ENCODE results near the gene CXorf49.
"Not testable (repeated sequence)": the region's sequence is repeated elsewhere in the genome, so short reads cannot be mapped to it uniquely, and the experiment has no call there.

CXorf49 gene

GRCh38 chrX:71718185-71718584, at the start of gene CXorf49:
CXorf49 (minus strand) TSS chrX:71718285; CDS start chrX:71718151, 134 bp downstream.
- DNase-seq: not testable (repeated sequence)

DNA sequence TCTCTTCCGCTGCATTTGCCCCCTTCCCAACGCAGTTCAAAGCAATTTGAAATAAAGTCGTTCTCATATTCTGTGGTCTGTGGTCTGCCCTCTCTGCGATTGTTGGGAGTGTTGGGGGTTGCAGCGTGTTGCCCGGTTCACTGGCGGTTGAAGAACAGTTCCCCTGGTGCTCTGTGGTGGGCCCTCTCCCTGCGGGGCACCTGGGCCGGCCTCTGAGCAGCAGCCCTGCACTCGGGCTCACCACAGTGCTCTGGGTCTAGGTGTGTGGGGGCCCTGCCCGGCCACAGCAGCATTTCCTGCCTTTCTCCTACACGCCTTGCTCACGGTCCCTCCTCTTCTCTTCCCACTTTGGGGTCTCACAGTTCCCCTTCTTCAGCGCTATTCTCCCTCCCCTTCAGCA, 49.0 kb upstream of the CXorf49 start:
- DNase-seq: not testable (repeated sequence)

DNA sequence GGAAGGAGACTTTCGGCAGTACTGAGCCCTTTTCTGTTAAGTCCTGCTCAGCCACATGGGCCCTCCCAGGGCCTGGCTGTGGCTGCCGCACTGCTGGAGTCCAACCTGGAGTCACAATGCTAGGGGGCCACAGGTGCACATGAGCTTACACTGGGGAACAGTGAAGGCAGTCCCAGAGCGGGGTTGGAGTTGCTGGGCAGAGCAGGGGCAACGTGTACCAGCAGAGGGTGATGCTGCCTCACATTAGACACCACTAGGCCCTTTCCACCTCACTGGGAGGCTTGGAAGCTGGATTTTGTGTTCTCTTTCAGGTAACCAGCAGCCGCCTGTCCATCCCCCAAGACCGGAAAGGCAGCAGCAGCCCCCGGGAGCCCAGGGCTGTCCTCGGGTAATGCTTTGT, 47.5 kb upstream of the CXorf49 start:
- DNase-seq: not testable (repeated sequence)

GRCh38 chrX:71764832-71765231, 46.7 kb upstream of the CXorf49 start:
- not testable (repeated sequence) for DNase-seq

DNA sequence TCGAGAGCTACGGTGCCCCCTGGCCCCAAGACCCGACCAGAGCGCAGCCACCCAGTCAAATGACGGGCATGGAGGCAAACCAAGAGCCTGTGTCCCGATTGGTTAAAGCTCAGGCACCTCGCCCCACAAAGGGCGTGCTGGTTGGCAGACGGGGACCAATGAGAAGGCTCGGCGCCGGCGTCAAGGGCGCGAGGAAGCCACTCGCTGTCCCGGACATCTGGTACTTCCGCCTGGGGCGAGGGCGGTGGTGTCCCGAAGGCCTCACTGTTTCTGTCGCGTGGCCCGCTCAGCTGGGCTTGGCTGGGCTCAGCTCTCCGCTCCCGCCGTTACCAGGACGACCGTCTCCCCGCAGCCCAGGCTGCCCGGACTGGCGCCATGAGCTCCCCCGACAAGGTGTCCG, 45.0 kb upstream of the CXorf49 start, which contains the start of gene CXorf49B:
TSS of gene CXorf49B (plus strand) at position 301 of the 400 bp plus-strand sequence. CDS start at position 376, 75 bp downstream.
- not testable (repeated sequence) for DNase-seq

- not testable (repeated sequence) for DNase-seq
These were observed 42.7 kb upstream of the CXorf49 start for GRCh38 chrX:71760688-71761281.

- DNase-seq: not testable (repeated sequence)
These were observed 2.3 kb upstream of the CXorf49 start for GRCh38 chrX:71720289-71720886.

- DNase-seq: not testable (repeated sequence)
These were observed 1.1 kb upstream of the CXorf49 start for GRCh38 chrX:71719195-71719594.

DNA sequence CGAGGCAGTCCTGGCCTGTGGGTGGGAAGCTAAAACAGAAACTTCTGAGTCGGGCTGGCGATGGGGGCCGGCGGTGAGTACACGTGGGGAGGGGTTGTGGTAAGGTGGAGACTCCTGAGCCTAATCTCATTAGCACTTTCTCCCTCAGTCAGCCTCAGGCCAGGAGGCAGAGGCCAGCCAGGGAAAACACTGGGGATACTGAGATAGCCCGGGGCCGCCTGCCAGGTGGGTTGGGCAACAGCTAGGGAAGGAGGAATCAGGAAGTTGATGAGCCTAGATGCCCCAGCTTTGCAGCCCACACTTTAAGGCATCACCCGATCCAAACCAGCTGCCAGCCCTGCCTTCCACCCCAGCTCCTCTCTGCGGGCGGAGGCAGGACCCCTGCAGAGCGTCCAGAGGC, 1.8 kb downstream of the CXorf49 start:
- DNase-seq: not testable (repeated sequence)

GRCh38 chrX:71715551-71715950, 2.5 kb downstream of the CXorf49 start:
- not testable (repeated sequence) for DNase-seq

GRCh38 chrX:71714064-71714463, 4.0 kb downstream of the CXorf49 start:
- not testable (repeated sequence) for DNase-seq

DNA sequence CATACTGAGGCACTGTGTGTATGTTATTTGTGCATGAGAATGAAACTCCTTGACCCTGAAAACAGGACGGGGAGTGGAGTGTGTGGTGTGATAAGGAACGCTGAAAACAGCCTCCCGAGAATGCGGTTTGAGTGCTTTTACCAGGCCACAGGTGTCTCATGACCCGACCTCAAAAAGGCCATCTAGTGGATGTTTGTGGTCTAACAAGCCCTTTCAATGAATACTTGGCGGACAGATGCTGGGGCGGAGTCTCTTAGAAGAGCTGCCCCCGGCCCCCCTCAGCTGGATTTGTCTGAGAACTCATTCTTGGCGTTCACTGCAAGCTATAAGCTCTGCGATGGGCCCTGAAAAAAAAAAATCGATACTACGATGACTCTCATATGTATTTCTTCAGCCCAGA, 15.2 kb downstream of the CXorf49 start:
- DNase-seq: not testable (repeated sequence)

- DNase-seq: not testable (repeated sequence)
These were observed 19.1 kb downstream of the CXorf49 start for GRCh38 chrX:71699023-71699344.

DNA sequence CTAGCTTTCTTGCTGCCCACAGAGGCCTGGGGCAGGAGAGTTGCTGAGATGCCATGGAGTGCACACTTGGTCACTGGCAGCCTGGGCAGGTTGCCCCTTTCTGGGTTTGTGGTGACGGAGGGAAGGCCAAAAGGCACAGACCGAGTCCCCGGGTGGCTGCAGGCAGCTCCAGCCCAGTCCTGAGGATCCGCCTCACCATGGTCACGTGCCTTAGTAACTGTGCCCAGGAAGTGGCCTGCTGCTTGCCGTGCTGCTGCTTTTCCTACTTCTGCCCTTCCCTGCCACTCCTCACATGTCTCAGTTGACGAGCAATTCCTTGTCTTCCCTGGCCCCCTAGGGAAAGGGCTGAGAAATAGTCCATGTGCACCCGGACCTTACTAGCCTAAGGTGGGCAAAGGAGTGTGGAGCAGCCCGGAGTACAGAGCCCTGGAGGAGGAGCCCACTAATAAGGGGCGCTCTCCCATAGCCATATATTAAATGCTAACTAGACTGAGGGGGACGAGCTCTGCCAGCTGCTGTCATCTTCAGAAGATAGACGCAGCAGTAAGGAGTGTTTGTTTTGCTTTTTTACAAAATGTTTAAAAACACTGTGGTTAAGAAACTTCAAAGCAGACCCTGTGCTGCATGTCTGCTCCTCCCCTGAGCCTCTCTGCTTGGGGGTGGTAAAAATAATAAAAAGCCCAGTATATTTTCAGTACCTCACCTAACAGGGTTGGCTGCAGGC, 19.6 kb downstream of the CXorf49 start:
- not testable (repeated sequence) for DNase-seq

DNA sequence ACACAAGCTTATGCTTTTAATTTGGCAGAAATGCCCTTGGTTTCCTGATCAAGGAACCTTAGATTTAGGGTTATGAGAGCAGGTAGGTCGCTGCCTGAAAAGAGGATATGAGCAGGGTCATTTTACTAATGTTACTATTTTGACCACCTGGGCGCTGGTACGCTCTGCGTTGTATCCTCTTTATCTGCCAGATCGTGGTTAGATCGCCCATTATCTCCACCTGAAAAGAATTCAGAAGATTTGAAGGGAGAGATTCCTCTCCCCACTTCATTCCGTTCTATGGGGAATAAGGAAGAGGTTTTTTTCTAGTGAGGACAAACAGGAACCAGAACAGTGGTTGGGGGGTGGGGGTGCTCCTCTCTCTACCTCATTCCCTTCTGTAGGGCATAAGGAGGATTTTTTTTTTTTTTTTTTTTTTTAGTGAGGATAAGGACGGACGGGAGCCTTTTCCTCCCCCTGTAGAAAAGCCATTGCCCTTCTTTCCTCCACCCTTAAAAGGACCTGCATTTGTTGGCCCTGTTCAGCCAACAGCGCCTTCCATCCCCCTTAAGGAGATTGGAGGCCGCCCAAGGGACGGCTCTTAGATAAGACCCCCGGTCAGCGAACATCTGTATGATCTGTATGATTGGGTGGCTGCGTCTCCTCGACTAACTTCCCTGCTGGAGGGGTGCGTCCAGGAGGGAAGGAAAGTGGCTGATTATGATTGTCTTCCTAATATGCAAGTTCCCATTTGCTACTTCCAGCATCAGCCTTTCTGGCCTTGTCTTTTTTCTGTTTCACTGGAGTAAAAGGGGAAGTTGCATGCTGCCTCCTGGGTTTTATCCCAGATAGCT, 20.4 kb downstream of the CXorf49 start:
- not testable (repeated sequence) for DNase-seq

GRCh38 chrX:71696641-71697465, 21.2 kb downstream of the CXorf49 start:
- not testable (repeated sequence) for DNase-seq

DNA sequence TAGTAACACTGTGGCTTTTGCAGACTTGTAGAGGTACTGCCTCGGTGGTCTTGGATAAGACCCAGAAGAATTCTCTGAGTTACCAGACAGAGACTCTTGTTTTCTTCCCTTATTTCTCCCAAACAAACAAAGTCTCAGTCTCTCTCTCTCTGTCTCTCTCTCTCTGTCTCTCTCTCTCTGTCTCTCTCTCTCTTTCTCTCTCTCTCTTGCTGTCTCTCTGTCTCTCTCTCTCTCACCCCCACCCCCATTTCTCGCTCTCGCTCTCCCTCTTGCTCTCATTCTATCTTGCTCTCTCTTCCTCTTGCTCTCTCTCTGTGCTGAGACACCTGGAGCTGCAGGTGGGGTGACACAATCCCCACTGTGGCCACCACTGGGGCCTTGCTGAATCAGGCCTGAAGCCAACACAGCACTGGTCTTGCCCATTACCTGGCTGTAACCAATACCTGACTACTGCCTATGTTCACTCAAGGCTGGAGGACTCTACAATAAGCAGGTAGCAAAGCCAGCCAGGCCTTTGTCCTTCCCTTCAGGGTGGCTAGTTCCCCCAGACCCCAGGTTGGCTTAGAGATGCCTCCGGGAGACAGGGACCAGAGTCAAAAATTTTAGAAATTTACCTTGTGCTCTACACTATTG, 38.4 kb downstream of the CXorf49 start:
- no peak for DNase-seq

DNA sequence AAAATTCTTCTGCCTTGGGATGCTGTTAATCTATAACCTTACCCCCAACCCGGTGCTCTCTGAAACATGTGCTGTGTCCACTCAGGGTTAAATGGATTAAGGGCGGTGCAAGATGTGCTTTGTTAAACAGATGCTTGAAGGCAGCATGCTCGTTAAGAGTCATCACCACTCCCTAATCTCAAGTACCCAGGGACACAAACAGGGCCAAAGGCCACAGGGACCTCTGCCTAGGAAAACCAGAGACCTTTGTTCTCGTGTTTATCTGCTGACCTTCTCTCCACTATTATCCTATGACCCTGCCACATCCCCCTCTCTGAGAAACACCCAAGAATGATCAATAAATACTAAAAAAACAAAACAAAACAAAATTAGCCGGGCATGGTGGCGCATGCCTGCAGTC, 40.9 kb downstream of the CXorf49 start:
- not testable (repeated sequence) for DNase-seq

DNA sequence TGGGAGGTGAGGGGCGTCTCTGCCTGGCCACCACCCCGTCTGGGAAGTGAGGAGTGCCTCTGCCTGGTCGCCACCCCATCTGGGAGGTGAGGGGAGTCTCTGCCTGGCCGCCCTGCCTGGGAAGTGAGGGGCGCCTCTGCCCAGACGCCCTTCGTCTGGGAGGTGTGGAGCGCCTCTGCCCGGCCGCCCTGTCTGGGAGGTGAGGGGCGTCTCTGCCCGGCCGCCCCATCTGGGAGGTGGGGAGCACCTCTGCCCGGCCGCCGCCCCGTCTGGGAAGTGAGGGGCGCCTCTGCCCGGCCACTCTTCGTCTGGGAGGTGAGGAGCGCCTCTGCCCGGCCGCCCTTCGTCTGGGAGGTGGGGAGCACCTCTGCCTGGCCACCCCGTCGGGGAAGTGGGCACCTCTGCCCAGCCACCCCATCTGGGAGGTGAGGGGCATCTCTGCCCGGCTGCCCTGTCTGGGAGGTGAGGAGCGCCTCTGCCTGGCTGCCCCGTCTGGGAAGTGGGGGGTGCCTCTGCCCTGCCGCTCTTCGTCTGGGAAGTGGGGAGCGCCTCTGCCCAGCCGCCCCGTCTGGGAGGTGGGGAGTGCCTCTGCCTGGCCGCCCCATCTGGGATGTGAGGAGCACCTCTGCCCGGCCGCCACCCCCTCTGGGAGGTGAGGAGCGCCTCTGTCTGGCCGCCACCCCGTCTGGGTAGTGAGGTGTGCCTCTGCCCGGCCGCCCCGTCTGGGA, 41.9 kb downstream of the CXorf49 start:
- not testable (repeated sequence) for DNase-seq

DNA sequence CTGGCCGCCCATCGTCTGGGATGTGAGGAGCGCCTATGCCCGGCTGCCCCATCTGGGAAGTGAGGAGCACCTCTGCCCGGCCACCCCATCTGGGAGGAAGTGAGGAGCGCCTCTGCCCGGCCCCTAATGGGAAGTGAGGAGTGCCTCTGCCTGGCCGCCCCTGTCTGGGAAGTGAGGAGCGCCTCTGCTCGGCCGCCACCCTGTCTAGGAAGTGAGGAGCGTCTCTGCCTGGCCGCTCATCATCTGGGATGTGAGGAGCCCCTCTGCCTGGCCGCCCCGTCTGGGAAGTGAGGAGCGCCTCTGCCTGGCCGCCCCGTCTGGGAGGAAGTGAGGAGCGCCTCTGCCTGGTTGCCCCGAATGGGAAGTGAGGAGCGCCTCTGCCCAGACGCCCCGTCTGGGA, 42.4 kb downstream of the CXorf49 start:
- DNase-seq: not testable (repeated sequence)

DNA sequence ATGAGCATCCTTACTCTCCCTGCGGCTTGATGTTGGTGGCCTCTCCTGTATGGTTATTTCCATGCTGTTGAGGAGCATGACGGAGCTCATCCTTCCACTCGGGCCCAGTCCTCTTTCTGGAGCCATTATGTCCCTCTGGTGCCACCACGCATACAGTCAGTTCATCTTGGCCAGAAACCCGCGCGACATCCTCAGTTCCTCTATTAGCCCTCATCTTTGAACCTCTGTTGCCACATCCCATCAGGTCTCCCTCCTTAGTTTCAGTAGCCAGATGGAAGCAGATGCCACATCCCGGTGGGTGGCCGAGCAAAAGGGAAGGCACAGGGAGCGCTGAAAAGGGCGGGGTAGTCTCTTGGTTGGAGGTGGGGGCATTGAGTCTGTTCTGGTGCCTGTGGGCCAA, 46.1 kb downstream of the CXorf49 start:
- DNase-seq: no peak
